Peyer's patch (tissue), 4 donors: Measurements from ENCODE around the gene COL23A1. TPM values are rescaled to one million over a fixed set of nuclear protein-coding genes. Genes with fewer than 3 reads are reported as not detected.

Source experiments
- DNase-seq, 3 donors: peaks; one replicate each; pipeline ENCODE4 v3.0.0-alpha.2; 2017 to 2019
- H3K27ac ChIP-seq, 4 donors: fragments of 200-600 bp; sonication (generic); one replicate each; pipeline ENCODE4 v1.5.1; 2016 to 2019
- H3K27me3 ChIP-seq, 2 donors: fragments of 200-600 bp; sonication (generic); one replicate each; pipeline ENCODE4 v1.5.1; 2019
- H3K36me3 ChIP-seq, 3 donors: fragments of 200-600 bp; sonication (generic); one replicate each; pipeline ENCODE4 v1.5.1; 2016 to 2019
- H3K4me1 ChIP-seq, 4 donors: fragments of 200-600 bp; sonication (generic); one replicate each; pipeline ENCODE4 v1.5.1; 2016 to 2019
- H3K4me3 ChIP-seq, 4 donors: fragments of 200-600 bp; sonication (generic); 1 replicate in 3 of 4; 2 replicates in 1 of 4; pipeline ENCODE4 v1.5.1; 2016 to 2019; ENCODE audit warnings: mild to moderate bottlenecking in 1 of 4
- H3K9me3 ChIP-seq, 4 donors: fragments of 200-600 bp; sonication (generic); one replicate each; pipeline ENCODE4 v1.5.1; 2016 to 2019; ENCODE audit warnings: mild to moderate bottlenecking in 1 of 4
- POLR2A ChIP-seq, 2 donors: fragments of 450-650 bp; IDR thresholded peaks; one replicate each; pipeline ENCODE4 v1.5.1; 2017; ENCODE audit warnings: antibody characterized with exemption in 2 of 2, mild to moderate bottlenecking in 2 of 2, moderate library complexity in 2 of 2
- total RNA-seq, 4 donors: library from RNA; depleted of rRNA; stranded (reverse); fragments of >200 nt; gene quantifications; one replicate each; pipeline ENCODE4 v1.1.0, GENCODE V29; 2016
- TF ChIP-seq, protein P1 (sequence below), 6 experiments: fragments of 450-650 bp in 4 of 6; fragments of 200-600 bp in 2 of 6; sonication (generic) in 1 of 6; IDR thresholded peaks; one replicate each; pipeline ENCODE4 v1.5.1; 2017 to 2019; ENCODE audit warnings: antibody characterized with exemption in 6 of 6, mild to moderate bottlenecking in 3 of 6, moderate library complexity in 1 of 6

Gene COL23A1
- total RNA-seq, 4 donors from 2014 or later = 0.57 to 5.8 (median 1.2) TPM; not detected in 1

DNA sequence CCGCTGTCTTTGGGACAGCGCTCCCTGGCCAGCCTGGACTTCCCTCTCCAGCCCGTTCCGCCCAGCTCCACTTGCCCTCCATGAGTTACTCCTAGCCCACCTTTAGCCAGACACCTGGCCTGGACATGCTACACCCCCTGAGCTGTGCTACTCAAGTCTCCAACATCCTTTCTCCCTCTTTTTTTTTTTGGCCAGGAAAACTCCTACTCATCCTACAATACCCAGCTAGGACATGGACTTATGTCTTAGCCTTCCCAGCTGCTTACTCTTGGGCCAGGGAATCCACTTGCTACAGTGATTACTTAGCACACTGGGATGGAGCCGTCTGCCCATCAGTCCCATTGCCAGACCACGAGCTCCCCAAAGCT, 264.9 kb downstream of the COL23A1 start:
- no peaks in the 10 kb centered on the region for H3K27me3 ChIP-seq
- peak overlapping the region in 1 of 4 donors; percentile 5 for H3K27ac ChIP-seq
- H3K9me3 ChIP-seq = no peaks in the 10 kb centered on the region
- DNase-seq = no peak
- TF ChIP-seq, protein P1, sequence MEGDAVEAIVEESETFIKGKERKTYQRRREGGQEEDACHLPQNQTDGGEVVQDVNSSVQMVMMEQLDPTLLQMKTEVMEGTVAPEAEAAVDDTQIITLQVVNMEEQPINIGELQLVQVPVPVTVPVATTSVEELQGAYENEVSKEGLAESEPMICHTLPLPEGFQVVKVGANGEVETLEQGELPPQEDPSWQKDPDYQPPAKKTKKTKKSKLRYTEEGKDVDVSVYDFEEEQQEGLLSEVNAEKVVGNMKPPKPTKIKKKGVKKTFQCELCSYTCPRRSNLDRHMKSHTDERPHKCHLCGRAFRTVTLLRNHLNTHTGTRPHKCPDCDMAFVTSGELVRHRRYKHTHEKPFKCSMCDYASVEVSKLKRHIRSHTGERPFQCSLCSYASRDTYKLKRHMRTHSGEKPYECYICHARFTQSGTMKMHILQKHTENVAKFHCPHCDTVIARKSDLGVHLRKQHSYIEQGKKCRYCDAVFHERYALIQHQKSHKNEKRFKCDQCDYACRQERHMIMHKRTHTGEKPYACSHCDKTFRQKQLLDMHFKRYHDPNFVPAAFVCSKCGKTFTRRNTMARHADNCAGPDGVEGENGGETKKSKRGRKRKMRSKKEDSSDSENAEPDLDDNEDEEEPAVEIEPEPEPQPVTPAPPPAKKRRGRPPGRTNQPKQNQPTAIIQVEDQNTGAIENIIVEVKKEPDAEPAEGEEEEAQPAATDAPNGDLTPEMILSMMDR (IDR thresholded peaks at IDR 0.05) = no peak
- H3K4me3 ChIP-seq = no peak overlapping the region
- H3K36me3 ChIP-seq = no peaks in the 10 kb centered on the region
- H3K4me1 ChIP-seq = peaks cover 0 to 10% (median 0%) of the 10 kb centered on the region in 4 donors

GRCh38 chr5:178324481-178325310, 265.5 kb downstream of the COL23A1 start:
- TF ChIP-seq, protein P1 (IDR thresholded peaks at IDR 0.05) = no peak
- no peak for TF ChIP-seq POLR2A (IDR thresholded peaks at IDR 0.05)
- peak overlapping the region in 1 of 4 donors; percentile 5 for H3K27ac ChIP-seq
- H3K36me3 ChIP-seq = no peaks in the 10 kb centered on the region
- peaks cover 0 to 10% (median 0%) of the 10 kb centered on the region in 4 donors for H3K4me1 ChIP-seq
- no peaks in the 10 kb centered on the region for H3K27me3 ChIP-seq
- H3K4me3 ChIP-seq = no peak overlapping the region
- H3K9me3 ChIP-seq = no peaks in the 10 kb centered on the region
- peak in 2 of 3 donors; percentile 39 to 44 for DNase-seq

DNA sequence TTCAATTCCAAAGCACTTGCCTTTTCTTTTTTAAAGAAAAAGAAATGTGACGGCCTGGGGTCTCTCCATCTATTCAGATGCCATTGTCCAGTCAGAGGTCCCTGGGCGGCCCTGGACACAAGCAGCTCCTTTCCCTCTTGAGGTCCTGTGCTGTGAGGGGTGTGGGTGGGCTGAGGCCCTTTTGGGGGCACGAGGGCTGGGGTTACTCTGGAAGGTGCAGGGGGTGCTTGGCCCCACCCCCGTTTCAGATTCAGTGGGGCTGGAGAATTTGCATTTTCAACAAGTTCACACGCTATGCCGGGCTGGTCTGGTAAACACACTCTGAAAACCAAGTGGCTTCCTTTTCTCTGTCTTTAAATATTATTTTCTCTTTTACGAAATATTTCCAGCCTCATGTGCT, 266.2 kb downstream of the COL23A1 start:
- TF ChIP-seq, protein P1 (IDR thresholded peaks at IDR 0.05) = no peak
- no peak for TF ChIP-seq POLR2A (IDR thresholded peaks at IDR 0.05)
- no peak overlapping the region for H3K4me3 ChIP-seq
- H3K4me1 ChIP-seq = peaks cover 0 to 10% (median 0%) of the 10 kb centered on the region in 4 donors
- H3K36me3 ChIP-seq = no peaks in the 10 kb centered on the region
- H3K9me3 ChIP-seq = no peaks in the 10 kb centered on the region
- no peaks in the 10 kb centered on the region for H3K27me3 ChIP-seq
- H3K27ac ChIP-seq = no peak overlapping the region
- DNase-seq = no peak

GRCh38 chr5:178323541-178323865, 266.7 kb downstream of the COL23A1 start:
- no peak for TF ChIP-seq POLR2A (IDR thresholded peaks at IDR 0.05)
- TF ChIP-seq, protein P1 (IDR thresholded peaks at IDR 0.05) = no peak
- H3K27me3 ChIP-seq = no peaks in the 10 kb centered on the region
- H3K9me3 ChIP-seq = no peaks in the 10 kb centered on the region
- H3K4me1 ChIP-seq = peaks cover 0 to 10% (median 0%) of the 10 kb centered on the region in 4 donors
- H3K27ac ChIP-seq = no peak overlapping the region
- no peak overlapping the region for H3K4me3 ChIP-seq
- peak in 1 of 3 donors; percentile 29 for DNase-seq
- H3K36me3 ChIP-seq = no peaks in the 10 kb centered on the region

DNA sequence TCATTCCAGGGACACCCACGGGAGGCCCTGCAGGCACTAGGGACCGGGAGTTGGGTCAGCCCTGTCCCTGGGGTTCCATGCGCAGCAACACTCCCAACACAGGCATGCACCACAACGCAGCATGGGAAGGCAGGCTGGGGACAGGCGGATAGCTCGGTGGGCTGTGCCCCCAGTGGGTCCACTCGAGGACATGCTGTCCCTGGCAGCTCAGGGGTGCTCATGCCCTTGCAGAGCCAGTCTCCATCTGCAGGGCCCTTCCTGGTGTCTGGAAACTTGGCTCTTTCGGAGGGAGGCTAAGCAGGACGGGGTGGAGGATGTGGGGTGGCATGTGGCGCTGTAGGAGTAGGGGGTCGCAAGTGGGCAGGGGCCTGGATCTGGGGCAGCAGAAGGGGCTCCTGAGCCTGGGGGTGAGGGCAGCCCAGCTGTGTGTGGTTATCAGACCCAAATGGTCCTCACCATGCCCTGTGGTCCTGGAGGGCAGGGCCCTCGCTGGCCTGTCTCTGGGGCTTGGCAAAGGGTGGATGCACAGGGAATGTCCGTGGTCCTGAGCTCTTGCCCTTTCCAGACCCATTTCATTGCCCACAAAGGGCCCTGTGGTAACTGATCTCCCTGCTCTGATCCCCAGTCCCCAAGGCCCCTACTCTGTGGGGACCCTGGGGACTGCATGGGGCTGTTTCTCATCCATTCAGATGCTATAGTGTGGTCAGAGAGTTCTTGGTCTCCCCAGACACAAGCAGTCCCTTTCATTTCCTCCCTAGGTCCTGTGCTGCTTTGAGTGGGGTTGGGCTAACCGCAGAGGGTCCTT, 267.3 kb downstream of the COL23A1 start:
- no peak for TF ChIP-seq POLR2A (IDR thresholded peaks at IDR 0.05)
- TF ChIP-seq, protein P1 (IDR thresholded peaks at IDR 0.05) = no peak
- Histone ChIP-seq H3K9me3 (no peaks in the 10 kb centered on the region), H3K27me3 (no peaks in the 10 kb centered on the region), H3K36me3 (no peaks in the 10 kb centered on the region), H3K4me1 (peaks cover 0 to 10% (median 0%) of the 10 kb centered on the region in 4 donors), H3K27ac (no peak overlapping the region), H3K4me3 (no peak overlapping the region)
- DNase-seq = no peak
